Common myeloid progenitor, CD34-positive (primary cell): Measurements from ENCODE around the gene CEP162.
"Not testable (repeated sequence)": the region's sequence is repeated elsewhere in the genome, so short reads cannot be mapped to it uniquely, and the experiment has no call there.

Source experiments
- CTCF ChIA-PET: fragments of 350-600 bp; sonication (Branson Sonifier 250); formaldehyde crosslinking; loops from one replicate; lab custom pipeline; 2021; ENCODE audit warnings: antibody characterized with exemption; lab: Charles Lee
- POLR2A ChIA-PET: fragments of 350-600 bp; sonication (Branson Sonifier 250); formaldehyde crosslinking; loops from one replicate; lab custom pipeline; 2021; ENCODE audit warnings: antibody characterized with exemption; lab: Charles Lee
- DNase-seq, 3 donors: peaks; one replicate each; pipeline versions ENCODE4 v3.0.0 to v3.0.0-alpha.2; 2013
- H3K27ac ChIP-seq, 2 experiments: 1 replicate in 1 of 2; 2 replicates in 1 of 2; pipeline ENCODE4 v1.7.0; 2013; ENCODE audit warnings: inconsistent platforms in 2 of 2, low read length in 2 of 2, mild to moderate bottlenecking in 2 of 2, low read depth in 1 of 2, moderate library complexity in 1 of 2; ENCODE audit not compliant: severe bottlenecking in 2 of 2, insufficient read depth in 1 of 2, poor library complexity in 1 of 2
- H3K27me3 ChIP-seq, 5 experiments: replicated peaks in 2 of 5; 1 replicate in 3 of 5; 2 replicates in 2 of 5; pipeline versions ENCODE4 v1.6.1 to v1.7.0; 2013; ENCODE audit warnings: low read length in 4 of 5, mild to moderate bottlenecking in 2 of 5, moderate library complexity in 2 of 5, inconsistent platforms in 1 of 5; ENCODE audit not compliant: insufficient read depth in 5 of 5, control insufficient read depth in 4 of 5
- H3K36me3 ChIP-seq, 4 experiments: 1 replicate in 2 of 4; 2 replicates in 2 of 4; pipeline versions ENCODE4 v1.6.1 to v1.7.0; 2013; ENCODE audit warnings: low read length in 3 of 4, control low read depth in 1 of 4, mild to moderate bottlenecking in 1 of 4; ENCODE audit not compliant: control insufficient read depth in 4 of 4, insufficient read depth in 4 of 4
- H3K4me1 ChIP-seq, 4 experiments: 1 replicate in 3 of 4; 2 replicates in 1 of 4; pipeline versions ENCODE4 v1.6.1 to v1.7.1; 2013; ENCODE audit warnings: low read length in 3 of 4, mild to moderate bottlenecking in 3 of 4, control low read depth in 1 of 4, inconsistent platforms in 1 of 4, moderate library complexity in 1 of 4; ENCODE audit not compliant: control insufficient read depth in 4 of 4, insufficient read depth in 4 of 4; ENCODE audit errors: control extremely low read depth in 1 of 4
- H3K4me3 ChIP-seq, 7 experiments: 1 replicate in 4 of 7; 2 replicates in 3 of 7; pipeline versions ENCODE4 v1.5.1 to v1.7.0; 2013; ENCODE audit warnings: mild to moderate bottlenecking in 7 of 7, low read length in 6 of 7, moderate library complexity in 6 of 7, inconsistent platforms in 2 of 7, low read depth in 2 of 7, control low read depth in 1 of 7; ENCODE audit not compliant: insufficient read depth in 4 of 7, control insufficient read depth in 1 of 7; ENCODE audit errors: extremely low read depth in 1 of 7
- H3K9me3 ChIP-seq, 5 experiments: 1 replicate in 4 of 5; 2 replicates in 1 of 5; pipeline versions ENCODE4 v1.6.1 to v1.7.1; 2013; ENCODE audit warnings: low read length in 4 of 5, mild to moderate bottlenecking in 2 of 5, inconsistent platforms in 1 of 5, low read depth in 1 of 5, moderate library complexity in 1 of 5; ENCODE audit not compliant: control insufficient read depth in 4 of 5, insufficient read depth in 2 of 5; ENCODE audit errors: control extremely low read depth in 1 of 5
- WGBS: methylation state at CpG from one replicate; pipeline ENCODE4 v1.1.5; 2013; ENCODE audit not compliant: insufficient coverage; 5-methylcytosine and 5-hydroxymethylcytosine counted together

The CEP162 gene

DNA sequence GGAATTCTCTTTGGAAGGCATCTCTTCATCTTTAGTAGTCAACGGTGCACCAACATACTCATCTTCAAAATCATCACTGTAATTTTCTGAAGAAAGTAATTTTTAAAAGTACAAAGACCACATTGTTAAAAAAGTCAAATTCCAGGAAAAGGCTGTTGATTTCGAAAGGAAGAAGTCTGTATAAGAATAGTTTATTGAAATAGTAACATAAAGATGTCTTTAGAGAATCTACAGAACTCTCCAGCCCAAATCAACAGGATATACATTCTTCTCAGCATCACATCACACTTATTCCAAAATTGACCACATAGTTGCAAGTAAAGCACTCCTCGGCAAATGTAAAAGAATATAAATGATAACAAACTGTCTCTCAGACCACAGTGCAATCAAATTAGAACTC is 23.4 kb downstream of the CEP162 start:
- Histone ChIP-seq H3K4me1 (no peaks in the 10 kb centered on the region), H3K27me3 (no peaks in the 10 kb centered on the region), H3K27ac (no peak overlapping the region), H3K36me3 (peaks cover under 1 to 18% (median 13%) of the 10 kb centered on the region in 4 experiments), H3K4me3 (no peak overlapping the region), H3K9me3 (no peaks in the 10 kb centered on the region)
- CTCF ChIA-PET, result interaction anchor here (1.3 kb wide), 1 partner anchor 12 kb away, joined by 3 read pairs; no protein-coding TSS in a partner anchor
- no peak for DNase-seq
- POLR2A ChIA-PET, result no interaction called here
- WGBS, result no CpG with 5 or more reads among the region's 3 CpGs

- H3K27me3 ChIP-seq, H3K4me3 ChIP-seq, H3K9me3 ChIP-seq, H3K27ac ChIP-seq, H3K4me1 ChIP-seq, POLR2A ChIA-PET, CTCF ChIA-PET, DNase-seq: not testable (repeated sequence)
- H3K36me3 ChIP-seq, result peaks cover 4 to 30% (median 12%) of the 10 kb centered on the region in 4 experiments
- WGBS, result 60% methylated on average over 1 of the region's 6 CpGs
Observed at GRCh38 chr6:84199987-84200386, 27.5 kb downstream of the CEP162 start.

- H3K36me3 ChIP-seq, result peaks cover 9 to 40% (median 20%) of the 10 kb centered on the region in 4 experiments
- POLR2A ChIA-PET, result no interaction called here
- CTCF ChIA-PET, result no interaction called here
- WGBS, result 100% methylated on average over 1 of the region's 2 CpGs
- no peak overlapping the region for H3K27ac ChIP-seq
- no peaks in the 10 kb centered on the region for H3K27me3 ChIP-seq
- H3K4me1 ChIP-seq, result no peaks in the 10 kb centered on the region
- no peak overlapping the region for H3K4me3 ChIP-seq
- no peaks in the 10 kb centered on the region for H3K9me3 ChIP-seq
- peak in 2 of 3 donors; percentile 12 to 18 for DNase-seq
Observed at GRCh38 chr6:84197708-84198107, 29.7 kb downstream of the CEP162 start.

DNA sequence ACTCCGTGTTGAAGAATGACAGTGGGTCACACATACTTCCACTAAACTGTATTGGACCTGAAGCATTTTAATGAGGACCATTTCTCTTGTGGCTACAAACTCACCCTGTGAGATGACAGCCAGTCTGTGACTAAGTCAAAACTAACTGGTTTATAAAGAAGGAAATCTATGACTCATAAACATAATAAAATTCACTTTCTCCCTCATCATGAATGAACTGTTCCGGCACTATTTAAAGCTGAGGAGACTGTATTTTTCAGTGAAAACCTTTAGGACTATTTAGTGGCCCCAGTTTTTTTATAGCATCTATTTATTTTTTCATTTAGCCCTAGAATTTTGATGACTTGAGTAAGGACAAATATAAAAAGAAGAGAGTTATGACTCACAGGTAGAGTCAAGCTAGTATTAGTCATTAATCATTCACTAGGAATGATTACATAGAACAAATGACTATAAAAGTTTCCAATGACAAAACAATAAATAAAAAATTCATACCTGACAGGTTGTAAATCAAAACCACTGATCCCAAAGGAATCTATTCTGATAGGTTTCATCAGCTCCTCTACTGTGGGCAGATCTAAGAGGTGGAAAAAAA is 34.2 kb downstream of the CEP162 start:
- POLR2A ChIA-PET, result no interaction called here
- no CpG with 5 or more reads among the region's 2 CpGs for WGBS
- CTCF ChIA-PET, result no interaction called here

GRCh38 chr6:84191802-84192201 is 35.6 kb downstream of the CEP162 start:
- peaks cover 15 to 48% (median 24%) of the 10 kb centered on the region in 4 experiments for H3K36me3 ChIP-seq
- no peaks in the 10 kb centered on the region for H3K27me3 ChIP-seq
- WGBS, result 100% methylated on average over 1 of the region's 2 CpGs
- ChIA-PET POLR2A (no interaction called here), CTCF (no interaction called here)
- no peak overlapping the region for H3K4me3 ChIP-seq
- H3K4me1 ChIP-seq, result no peaks in the 10 kb centered on the region
- DNase-seq, result no peak
- no peaks in the 10 kb centered on the region for H3K9me3 ChIP-seq
- H3K27ac ChIP-seq, result no peak overlapping the region

More for the DNA sequence above, 34.2 kb downstream of the CEP162 start:
- no peak overlapping the region for H3K4me3 ChIP-seq
- peaks cover 15 to 50% (median 24%) of the 10 kb centered on the region in 4 experiments for H3K36me3 ChIP-seq
- H3K27me3 ChIP-seq, result no peaks in the 10 kb centered on the region
- no peaks in the 10 kb centered on the region for H3K9me3 ChIP-seq
- no peak overlapping the region for H3K27ac ChIP-seq
- no peak for DNase-seq
- H3K4me1 ChIP-seq, result no peaks in the 10 kb centered on the region

DNA sequence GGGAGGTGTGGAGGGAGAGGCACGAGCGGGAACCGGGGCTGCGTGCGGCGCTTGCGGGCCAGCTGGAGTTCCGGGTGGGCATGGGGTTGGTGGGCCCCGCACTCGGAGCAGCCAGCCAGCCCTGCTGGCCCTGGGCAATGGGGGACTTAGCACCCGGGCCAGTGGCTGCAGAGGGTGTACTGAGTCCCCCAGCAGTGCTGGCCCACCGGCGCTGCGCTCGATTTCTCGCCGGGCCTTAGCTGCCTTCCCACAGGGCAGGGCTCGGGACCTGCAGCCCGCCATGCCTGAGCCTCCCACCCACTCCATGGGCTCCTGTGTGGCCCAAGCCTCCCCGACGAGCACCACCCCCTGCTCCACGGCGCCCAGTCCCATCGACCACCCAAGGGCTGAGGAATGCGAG is 38.1 kb downstream of the CEP162 start:
- POLR2A ChIA-PET, H3K9me3 ChIP-seq, DNase-seq, H3K4me3 ChIP-seq, H3K4me1 ChIP-seq, H3K27me3 ChIP-seq, H3K27ac ChIP-seq, CTCF ChIA-PET: not testable (repeated sequence)
- H3K36me3 ChIP-seq, result peaks cover 11 to 38% (median 20%) of the 10 kb centered on the region in 4 experiments
- WGBS, result no CpG with 5 or more reads among the region's 25 CpGs

DNA sequence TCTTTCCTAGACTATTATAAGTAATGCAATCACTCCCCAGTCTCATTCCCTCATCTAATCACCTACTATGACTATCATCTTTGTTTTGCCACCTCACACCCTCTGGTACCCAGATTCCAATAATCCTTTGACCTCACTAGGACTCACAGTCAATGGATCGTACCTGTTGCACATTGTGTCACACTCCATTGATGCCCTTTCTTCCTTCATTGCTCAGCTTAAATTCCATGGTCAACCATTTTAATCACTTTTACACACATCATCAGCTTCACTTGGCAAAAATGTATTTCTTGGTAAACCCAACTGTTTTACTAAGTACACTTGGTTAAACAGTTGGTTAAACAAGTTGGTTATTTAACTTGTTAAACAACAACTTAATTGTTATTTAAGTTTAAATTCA is 44.0 kb downstream of the CEP162 start:
- no peak overlapping the region for H3K27ac ChIP-seq
- DNase-seq, result no peak
- no peaks in the 10 kb centered on the region for H3K4me1 ChIP-seq
- WGBS, result 100% methylated on average over 1 of the region's 1 CpG
- no peaks in the 10 kb centered on the region for H3K27me3 ChIP-seq
- ChIA-PET CTCF (no interaction called here), POLR2A (no interaction called here)
- peaks cover 0 to 18% (median 12%) of the 10 kb centered on the region in 4 experiments for H3K36me3 ChIP-seq
- H3K4me3 ChIP-seq, result no peak overlapping the region
- no peaks in the 10 kb centered on the region for H3K9me3 ChIP-seq
